Colon (tissue), 2 donors: Measurements from ENCODE around the gene HAAO.
"Not testable (repeated sequence)": the region's sequence is repeated elsewhere in the genome, so short reads cannot be mapped to it uniquely, and the experiment has no call there.

Experiments
- FAIRE-seq: peaks from 2 replicates; lab custom pipeline; 2012; peaks lifted over from hg19 to GRCh38; lab: Jason Lieb, UNC
- donor health status: control.
- donor health status: control.

The HAAO gene

GRCh38 chr2:42747422-42747821 is 45.0 kb downstream of the HAAO start:
- FAIRE-seq: no peak

DNA sequence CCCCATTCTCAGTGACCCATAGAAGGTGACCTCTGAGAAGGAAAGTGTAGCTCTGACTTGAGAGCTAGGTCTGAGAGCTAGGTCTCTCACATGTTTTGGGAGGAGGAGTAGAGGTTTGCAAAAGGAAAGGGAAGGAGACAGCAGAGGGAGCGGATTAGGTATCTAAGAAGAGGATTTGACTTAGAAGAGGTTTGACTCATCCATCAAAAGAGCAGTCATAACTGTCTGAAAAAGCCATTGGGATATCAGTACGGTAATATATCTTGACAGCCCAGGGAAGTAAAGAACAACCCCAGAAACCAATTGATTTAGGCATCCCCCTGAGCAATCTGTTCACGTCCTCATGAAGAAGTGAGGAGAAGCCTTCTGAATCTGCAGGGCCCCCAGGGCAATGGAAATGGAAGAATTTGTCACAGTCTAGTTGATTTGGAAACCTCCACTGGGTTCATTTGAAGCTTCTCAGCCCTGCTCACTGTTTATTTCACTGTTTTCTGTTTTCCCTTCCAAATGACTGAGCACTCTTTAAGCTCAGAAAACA is 47.8 kb downstream of the HAAO start:
- no peak for FAIRE-seq

DNA sequence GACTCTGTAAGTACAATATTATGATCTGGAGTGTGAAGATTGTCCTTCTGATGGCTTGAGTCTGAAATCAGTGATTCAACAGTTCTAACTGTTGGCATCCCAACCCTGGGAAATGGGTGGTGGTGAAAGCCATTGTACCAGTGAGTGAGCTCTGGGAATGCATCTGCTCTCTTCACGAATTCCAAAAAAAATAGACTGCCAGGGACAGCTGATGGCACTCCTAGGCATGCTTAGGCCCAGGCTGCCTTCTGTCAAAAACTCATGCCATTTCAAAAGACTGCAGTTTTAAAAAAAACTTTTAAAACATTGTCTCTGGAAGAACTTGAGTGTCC is 48.8 kb downstream of the HAAO start:
- FAIRE-seq: no peak

- FAIRE-seq: no peak
Measured at GRCh38 chr2:42742740-42743658, 49.4 kb downstream of the HAAO start.

DNA sequence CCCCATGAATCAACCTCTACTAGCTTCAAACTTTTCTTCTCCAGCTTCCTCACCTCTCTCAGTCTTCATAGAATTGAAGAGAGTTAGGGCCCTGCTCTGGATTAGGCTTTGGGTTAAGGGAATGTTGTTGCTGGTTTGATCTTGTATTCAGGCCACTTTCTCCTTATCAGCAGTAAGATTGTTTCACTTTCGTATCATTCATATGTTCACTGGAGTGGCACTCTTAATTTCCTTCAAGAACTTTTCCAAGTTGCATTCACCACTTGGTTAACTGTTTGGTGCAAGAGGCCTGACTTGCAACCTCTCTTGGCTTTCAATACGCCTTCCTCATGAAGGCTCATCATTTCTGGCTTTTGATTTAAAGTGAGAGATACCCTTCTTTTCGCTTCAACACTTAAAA is 51.2 kb downstream of the HAAO start:
- FAIRE-seq: no peak

- no peak for FAIRE-seq
Measured at GRCh38 chr2:42736598-42737322, 55.6 kb downstream of the HAAO start.

DNA sequence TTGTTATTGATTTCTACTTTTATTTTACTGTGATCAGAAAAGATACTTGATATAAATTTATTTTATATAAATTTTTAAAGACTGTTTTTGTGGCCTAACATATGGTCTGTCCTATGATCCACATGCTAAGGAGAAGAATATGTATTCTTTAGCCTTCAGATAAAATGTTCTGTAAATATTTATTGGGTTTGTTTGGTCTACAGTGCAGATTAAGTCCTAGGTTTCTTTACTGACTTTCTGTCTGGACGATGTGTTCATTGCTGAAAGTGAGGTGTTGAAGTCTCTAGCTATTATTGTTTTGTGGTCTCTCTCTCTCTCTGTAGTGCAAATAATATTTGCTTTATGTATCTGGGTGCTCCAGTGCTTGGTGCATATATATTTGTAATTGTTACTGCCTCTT is 58.5 kb downstream of the HAAO start:
- FAIRE-seq: no peak

DNA sequence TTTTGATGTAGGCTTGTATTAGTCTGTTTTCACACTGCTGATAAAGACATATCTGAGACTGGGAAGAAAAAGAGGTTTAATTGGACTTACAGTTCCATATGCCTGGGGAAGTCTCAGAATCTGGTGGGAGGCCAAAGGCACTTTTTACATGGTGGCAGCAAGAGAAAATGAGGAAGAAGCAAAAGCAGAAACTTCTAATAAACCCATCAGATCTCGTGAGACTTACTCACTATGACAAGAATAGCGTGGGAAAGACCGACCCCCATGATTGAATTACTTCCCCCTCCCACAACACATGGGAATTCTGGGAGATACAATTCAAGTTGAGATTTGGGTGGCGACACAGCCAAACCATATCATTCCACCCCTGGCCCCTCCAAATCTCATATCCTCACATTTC is 61.1 kb downstream of the HAAO start:
- FAIRE-seq: not testable (repeated sequence)

- no peak for FAIRE-seq
Measured at GRCh38 chr2:42726680-42727079, 65.7 kb downstream of the HAAO start.

DNA sequence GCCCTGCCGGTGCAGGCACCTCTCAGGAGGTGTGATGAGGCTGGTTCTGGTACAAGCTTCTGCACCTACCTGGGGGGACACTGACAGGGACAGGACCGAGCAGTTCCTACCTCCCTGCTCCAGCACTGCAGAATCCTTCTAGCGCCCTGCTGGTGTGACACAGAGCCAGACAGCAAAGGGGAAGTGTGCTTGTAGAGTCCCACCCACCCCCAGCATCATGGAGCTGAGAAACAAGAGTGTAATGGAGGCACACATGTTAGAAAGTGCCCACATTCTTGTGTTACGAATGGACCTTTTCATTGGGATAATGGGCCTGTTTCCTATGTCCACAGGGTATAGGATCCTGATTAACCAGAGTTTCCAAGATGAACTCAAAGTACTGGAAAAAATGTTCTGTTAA is 66.7 kb downstream of the HAAO start:
- FAIRE-seq: no peak

DNA sequence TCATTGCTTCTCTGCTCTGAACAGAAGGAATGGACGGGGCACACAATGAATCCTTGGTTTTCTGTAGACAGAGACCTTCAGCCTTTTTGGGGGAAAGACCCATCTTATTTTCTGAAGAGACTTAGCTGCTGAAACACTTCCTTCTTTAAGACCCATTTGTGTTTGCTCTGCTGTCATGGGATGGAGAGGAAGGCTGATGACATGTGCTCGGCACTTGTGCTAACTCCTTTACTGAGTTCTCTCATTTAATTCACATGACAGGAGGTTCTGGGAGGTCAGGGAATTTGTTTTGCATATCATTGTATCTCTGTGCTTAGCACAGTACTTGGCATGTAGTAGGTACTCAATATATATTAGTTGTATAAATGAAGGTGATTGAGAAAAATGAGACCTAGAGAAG is 67.5 kb downstream of the HAAO start:
- FAIRE-seq: no peak

- no peak for FAIRE-seq
Measured at GRCh38 chr2:42723465-42723864, 68.9 kb downstream of the HAAO start.

DNA sequence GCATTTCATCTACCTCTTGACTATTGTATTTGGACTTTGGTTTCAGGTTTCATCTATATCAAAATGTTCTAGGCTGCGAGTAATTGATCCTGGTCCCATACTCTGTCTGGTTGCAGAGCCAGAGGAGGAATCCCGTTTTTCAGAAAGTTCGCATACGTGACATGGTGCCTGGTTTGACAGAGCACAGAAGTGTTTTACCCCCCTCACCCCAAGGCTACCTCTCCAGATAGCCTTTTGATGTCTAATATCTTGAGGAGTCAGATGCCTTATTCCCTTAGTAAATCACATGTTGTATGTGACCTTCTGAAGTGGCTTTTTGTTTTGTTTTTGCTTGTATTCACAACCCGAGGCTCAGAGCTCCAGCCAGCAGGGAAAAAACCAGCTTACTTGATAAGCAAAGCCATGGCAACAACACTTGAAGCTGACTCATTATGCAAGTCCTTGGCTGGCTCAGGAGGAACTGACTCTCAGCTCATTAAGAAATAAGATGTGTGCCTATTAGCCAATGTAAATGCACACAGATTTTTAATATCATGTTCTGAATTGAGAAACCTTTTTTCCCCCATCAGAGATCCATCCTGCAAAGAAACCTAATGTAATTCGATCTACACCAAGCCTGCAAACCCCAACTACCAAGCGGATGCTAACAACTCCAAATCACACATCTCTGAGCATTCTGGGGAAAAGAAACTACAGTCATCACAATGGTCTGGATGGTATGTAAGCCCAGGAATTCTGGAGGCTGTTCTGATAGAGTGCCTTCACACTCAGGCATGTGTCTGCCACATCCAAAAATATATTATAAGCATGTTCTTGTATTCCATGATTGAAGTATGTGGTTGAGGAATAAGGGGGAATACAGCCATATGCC is 69.8 kb downstream of the HAAO start:
- FAIRE-seq: no peak

GRCh38 chr2:42721898-42722297 is 70.5 kb downstream of the HAAO start:
- FAIRE-seq: no peak
